Ovary (tissue), 3 donors: ENCODE results near the gene KLHDC8A.

Experiments used
- CTCF ChIP-seq, 3 donors: fragments of 450-650 bp in 2 of 3; fragments of 200-600 bp in 1 of 3; IDR thresholded peaks; one replicate each; pipeline versions ENCODE4 v1.5.1 to v1.8.0; 2016 to 2022; ENCODE audit warnings: antibody characterized with exemption in 3 of 3, mild to moderate bottlenecking in 1 of 3
- POLR2A ChIP-seq: fragments of 450-650 bp; IDR thresholded peaks from one replicate; pipeline ENCODE4 v1.6.1; 2017; ENCODE audit warnings: antibody characterized with exemption, mild to moderate bottlenecking, moderate library complexity
- donor health status: DM: no; HTN: no; CAD: no.

GRCh38 chr1:205310976-205311704 lies 45.6 kb downstream of the KLHDC8A start:
- TF ChIP-seq POLR2A (no peak), CTCF (IDR thresholded peaks at IDR 0.05) (no peak)
